HG03066 (cell line): ENCODE data around the gene CYLC1.

ENCODE experiments used
- ATAC-seq: cut with Tn5 transposase; IDR thresholded peaks from one replicate; pipeline ENCODE4 v1.9.1; 2021; ENCODE audit warnings: low read depth; ENCODE audit not compliant: unreplicated experiment

The CYLC1 gene, protein sequence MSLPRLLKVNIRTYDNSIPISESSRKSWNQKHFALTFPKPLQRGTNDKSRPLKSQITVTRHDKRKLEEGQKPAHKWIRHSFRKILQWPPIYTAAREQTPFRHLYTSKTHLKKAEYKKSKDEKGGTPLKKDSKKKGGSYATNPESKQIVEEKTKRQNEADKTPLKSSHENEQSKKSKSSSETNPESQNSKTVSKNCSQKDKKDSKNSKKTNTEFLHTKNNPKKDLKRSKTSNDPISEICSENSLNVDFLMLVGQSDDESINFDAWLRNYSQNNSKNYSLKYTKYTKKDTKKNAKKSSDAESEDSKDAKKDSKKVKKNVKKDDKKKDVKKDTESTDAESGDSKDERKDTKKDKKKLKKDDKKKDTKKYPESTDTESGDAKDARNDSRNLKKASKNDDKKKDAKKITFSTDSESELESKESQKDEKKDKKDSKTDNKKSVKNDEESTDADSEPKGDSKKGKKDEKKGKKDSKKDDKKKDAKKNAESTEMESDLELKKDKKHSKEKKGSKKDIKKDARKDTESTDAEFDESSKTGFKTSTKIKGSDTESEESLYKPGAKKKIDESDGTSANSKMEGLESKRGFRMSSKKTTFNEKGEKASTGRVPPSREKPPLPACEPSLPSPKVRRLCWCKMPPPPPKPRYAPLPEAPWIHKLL

GRCh38 chrX:83860846-83861245 is at the start of gene CYLC1:
CYLC1 (plus strand) TSS chrX:83861146; CDS start chrX:83861183, 37 bp downstream.
- no peak for ATAC-seq

DNA sequence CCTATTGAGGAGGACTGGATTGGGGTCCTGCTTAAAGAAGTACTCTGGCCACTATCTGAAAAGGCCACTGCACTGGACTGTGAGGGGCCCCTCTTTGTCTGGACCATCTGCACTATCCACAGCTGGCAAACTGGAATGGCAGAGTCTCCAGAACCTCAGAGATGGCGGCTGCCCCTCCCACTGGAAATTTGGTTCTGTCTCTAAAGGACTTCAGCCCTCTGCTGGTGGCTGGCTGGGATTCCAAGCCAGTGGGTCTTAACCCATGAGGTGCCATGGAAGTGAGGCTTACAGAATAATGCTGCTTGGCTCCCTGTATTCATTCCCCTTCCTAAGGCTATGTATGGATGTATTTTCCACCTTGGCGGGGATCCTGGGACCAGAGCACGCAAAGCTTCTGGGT is 41.6 kb upstream of the CYLC1 start:
- ATAC-seq = no peak

DNA sequence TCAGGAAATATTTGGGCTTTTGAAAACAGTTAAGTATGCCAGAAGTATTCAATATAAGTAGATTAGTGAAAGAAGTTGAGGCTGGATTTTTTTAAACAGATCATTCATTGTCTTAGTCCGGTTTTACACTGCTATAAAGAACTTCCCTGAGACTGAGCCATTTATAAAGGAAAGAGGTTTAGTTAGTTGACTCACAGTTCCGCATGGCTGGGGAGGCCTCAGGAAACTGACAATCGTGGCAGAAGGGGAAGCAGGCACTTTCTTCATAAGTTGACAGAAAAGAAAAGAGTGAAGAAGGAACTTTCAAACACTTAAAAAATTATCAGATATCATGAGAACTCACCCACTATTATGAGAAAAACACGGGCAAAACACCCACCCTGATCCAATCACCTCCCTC is 31.1 kb upstream of the CYLC1 start:
- ATAC-seq = no peak

- peak; percentile 93 for ATAC-seq
Observed at GRCh38 chrX:83845397-83845796, 15.5 kb upstream of the CYLC1 start.

DNA sequence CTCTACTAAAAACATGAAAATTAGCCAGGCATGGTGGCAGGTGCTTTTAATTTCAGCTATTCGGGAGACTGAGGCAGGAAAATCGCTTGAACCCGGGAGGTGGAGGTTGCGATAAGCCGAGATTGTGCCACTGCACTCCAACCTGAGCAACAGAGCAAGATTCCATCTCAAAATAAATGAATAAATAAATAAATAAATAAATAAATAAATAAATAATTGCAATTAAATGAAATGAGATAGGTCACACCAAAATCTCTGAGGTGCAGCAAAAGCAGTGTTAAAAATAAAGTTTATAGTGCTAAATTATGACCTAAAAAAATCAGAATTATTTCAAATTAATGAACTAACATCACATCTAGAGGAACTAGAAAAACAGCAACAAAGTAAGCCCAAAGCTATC is 13.6 kb upstream of the CYLC1 start:
- no peak for ATAC-seq

DNA sequence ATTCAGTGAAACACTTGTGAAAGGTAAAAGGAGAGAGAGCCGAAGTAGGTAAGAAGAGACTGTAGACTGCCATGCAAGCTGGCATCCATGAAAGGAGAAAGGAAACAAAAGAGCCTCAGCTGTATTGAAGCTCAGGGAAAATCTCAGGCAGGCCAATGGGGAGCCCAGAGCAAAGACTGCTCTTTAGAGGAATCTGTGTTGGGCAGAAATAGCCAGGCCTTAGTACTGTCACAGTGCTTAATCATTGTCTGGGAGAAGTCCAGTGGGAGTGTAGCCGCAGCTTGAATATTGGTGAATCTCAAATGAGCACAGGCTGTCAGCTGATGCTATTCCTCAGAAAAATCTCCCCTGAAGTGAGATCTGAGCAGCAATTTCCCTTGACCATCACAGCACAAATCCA is 27.6 kb downstream of the CYLC1 start:
- no peak for ATAC-seq

DNA sequence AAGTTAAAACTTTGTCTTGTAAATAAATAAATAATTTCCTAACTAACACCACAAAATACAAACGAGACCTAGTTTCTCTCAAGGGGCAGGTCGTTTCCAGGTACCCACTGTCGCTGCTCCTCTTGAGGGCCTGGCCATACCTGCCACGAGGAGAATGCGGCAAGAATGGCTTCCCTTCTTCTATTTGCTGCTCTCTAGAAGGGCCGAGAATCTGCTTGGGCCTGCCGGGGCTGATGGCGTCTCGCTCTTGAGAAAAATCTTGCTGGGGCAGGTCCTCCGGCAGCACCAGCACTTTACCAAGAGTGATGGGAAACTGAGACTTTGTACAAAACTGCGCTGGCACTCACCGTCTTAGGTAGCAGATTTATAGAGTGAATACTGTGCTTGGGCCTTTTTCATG is 31.5 kb downstream of the CYLC1 start:
- ATAC-seq = no peak

DNA sequence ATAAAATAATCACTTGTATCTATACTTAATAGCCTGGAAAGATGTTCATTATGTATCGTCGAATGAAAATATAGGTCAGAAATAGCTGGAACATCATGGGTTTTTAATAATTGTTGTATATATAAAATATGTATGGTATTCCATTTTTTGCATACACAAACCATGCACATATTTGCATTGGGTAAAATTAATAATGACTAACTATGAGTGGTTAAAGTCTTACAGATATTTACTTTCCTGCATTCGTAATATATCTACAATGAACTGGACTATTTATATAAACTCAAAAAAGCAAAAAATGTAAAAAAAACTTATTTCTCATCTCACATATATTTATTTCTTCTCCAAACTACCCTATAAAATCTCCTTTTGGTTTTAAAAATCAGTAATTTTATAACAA is 46.0 kb downstream of the CYLC1 start:
- no peak for ATAC-seq

- no peak for ATAC-seq
Observed at GRCh38 chrX:83916525-83916924, 55.6 kb downstream of the CYLC1 start.

- no peak for ATAC-seq
Observed at GRCh38 chrX:83934220-83934619, 73.3 kb downstream of the CYLC1 start.
